Measurements from ENCODE around the gene TCEA3.

The TCEA3 gene

DNA sequence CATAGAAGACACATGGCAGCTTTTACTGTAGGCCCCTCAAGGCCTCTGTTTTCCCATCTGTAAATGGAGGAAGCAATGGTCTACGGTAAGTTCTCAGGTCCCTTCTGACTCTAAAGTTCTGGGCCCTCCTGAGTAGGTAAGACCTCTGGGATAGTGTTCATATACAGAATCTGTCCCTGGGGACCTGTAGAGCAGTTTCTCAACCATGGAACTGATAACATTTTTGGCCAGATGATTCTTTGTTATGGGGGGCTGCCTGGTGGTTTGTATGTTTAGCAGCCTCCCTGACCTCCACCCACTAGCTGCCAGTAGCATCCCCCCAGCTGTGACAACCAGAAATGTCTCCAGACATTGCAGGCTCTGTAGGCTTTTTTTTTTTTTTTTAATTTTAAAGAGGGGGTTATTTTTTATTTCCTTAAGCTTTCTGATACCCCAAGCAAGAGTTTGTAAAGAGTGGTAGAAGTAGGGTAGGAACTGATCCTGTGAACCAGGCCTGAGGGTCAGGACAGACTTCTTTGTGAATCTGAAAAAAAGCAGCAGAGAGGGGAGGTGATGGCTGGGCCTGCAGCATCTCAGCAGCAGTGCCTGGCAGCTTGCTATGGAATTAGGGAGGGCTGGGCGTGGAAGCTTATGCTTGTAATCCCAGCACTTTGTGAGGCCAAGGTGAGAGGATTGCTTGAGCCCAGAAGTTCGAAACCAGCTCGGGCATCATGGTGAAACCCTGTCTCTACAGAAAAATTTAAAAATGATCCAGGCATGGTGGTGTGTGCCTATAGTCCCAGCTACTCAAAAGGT lies 20.2 kb upstream of the TCEA3 start:
- no peak for DNase-seq

DNA sequence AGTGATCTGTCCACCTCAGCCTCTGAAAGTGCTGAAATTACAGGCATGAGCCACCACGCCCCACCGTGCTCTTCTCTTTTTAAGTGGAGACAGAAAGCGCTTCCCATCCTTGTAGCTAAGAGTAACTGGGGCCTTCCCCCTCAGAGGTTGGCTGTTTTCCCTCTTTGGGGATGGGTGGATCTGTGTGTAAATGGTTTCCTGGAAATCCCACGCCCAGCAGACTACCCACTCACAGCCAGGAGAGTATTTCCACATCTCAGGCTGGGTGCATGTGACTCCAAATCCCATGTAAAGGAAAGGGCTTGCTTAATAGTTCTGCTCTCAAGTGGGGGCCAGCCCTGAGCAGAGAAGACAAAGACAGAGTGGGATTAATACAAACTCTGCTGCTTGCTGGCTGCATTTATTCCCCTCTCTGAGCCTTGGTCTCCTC lies 19.6 kb upstream of the TCEA3 start:
- no peak for DNase-seq

DNA sequence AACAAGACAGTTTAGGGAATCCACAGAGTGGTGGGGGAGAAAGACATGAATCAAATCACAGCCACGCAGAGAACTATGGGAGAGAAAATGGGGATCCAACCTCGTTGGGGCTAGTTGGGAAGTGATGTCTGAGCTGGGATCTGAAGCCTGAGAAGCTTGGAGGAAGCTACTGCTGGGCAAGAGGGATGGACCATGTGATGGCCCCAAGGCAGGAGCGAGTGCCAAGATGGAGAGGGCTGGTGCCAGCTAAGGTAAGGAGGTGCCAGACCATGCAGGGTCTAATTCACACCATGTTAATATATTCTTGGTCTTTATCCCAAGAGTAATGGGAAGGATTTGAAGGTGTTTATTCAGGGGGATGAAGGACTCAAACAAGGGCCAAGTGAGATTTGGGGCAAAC lies 18.2 kb upstream of the TCEA3 start:
- DNase-seq = no peak

DNA sequence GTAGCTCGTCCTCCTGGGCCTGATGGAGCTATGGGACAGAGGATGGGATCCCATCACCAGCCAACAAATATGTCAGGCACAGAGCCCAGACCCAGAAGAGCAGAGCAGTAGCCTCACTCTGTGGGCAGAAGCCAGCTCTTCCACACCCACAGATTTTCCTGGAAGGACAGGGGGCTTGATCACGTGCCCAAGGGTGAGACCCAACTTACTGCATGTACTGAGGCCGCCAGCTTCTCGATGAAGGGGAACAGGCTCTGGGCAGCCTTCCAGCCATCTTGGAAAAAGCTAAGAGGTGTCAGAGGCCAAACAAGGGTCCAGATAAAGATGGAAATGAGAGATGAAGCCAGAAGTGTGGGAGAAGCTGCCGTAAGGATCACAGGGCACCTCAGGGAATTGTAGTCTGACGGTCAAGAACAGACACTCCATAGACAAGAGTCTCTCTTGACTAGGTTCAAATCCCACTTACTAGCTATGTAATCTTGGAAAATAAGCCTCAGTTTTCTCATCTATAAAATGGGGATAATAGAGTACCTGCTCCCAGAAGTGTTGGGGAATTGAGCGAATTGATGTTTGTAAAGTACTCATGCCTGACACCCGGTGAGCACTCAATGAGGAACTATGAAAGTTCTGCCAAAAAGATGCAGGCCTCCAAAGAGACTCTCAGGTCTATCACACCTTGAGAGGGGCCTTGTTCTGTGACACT lies 17.0 kb upstream of the TCEA3 start:
- no peak for DNase-seq

DNA sequence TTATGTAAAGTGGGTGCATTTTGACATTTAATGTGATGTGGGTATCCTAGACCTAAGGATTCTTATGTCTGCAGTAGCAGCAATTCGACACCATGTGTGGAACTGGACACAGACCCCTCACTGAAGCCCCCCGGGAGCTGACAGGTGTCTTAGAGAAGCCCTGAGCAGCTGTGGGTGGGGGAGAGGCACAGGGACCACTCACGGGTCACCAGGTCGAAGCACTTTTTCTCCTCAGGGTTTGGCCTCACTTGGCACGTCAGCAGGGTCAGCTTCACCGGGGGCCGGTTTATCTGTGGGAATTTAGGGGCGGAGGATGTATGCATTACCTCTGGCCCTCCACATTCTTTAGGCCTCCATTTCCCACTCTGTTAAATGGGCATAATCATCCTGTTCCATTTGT lies 14.0 kb upstream of the TCEA3 start:
- DNase-seq = no peak

- DNase-seq = no peak
Observed at GRCh38 chr1:23437355-23437664, 12.8 kb upstream of the TCEA3 start.

GRCh38 chr1:23436520-23437354 lies 12.2 kb upstream of the TCEA3 start:
- no peak for DNase-seq

- DNase-seq = no peak
Observed at GRCh38 chr1:23434260-23434775, 9.8 kb upstream of the TCEA3 start.

DNA sequence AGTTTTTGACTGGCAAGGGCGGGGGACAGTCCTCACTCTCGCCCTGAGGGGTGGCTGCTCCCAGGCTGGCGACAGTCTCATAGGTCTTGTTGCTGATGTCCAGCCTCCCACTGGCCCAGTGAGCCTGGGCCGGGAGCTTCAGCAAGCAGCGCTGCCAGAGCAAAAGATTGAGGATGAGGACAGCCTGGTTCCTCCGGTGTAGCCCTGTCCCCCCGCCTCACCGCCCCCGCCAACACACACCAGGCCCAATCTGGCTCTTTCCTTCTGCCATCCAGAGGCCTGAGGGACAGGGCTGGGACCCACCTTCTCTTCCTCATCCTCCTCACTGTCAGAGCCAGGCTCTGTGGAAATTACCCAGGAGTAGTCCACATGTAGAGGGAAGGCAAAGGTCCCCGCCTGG lies 8.6 kb upstream of the TCEA3 start:
- no peak for DNase-seq

DNA sequence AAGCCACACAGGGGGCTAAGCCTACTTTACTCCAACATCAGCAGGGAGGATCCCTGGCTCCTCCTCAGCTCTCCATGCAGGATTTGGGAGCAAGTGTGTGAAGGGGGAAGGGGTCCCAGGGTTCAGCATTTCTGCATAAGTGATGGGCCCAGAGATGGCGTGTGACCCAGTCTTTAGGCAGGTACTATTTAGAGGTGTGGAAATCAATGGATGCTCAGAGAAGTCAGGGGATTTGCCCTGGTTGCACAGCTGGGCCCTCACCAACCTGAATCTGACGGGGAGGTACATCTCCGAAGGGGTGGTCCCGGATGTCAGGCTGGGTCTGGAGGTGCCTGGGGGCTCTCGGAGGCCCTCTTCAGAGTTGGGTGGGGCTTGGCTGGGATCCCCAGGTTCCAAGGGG lies 6.9 kb upstream of the TCEA3 start:
- no peak for DNase-seq

DNA sequence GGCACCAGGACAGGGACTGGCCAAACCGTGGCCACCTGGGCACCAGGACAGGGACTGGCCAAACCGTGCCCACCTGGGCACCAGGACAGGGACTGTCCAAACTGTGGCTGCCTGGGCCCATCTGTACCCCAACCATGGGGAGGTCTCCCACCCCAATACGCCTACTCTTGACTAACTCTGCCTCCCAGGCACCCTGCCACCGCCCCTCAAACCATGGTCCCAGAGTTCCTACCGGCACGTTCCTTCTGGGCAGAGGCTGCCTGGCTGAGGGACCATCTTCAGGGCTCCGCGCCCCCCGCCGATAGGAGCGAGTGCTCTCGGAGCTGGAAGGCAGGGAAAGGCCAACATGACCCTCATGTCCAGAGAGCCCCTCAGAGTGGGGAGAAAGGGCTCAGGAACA lies 6.3 kb upstream of the TCEA3 start:
- DNase-seq = no peak

GRCh38 chr1:23428136-23428905 lies 3.8 kb upstream of the TCEA3 start:
- DNase-seq = no peak

GRCh38 chr1:23427550-23427949 lies 3.0 kb upstream of the TCEA3 start:
- no peak for DNase-seq

DNA sequence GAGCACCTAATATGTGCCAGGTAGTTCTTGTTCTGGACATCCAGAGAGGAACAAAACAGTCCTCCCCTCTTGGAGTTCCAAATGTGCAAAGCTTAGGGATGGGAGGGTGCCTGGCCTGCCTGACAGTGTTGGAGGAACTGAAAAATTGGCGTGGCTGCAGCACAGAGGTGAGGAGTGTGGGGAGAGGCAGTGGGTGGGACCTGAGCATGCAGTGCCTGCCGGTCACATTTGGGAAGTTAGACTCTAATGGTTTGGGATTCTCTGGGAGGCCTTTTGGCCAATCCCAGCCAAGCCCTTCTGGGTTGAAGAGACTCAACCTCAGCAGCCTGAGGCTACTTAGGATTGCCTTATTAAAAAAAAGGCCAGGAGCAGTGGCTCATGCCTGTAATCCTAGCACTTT lies 2.3 kb upstream of the TCEA3 start:
- DNase-seq = no peak

- DNase-seq = no peak
Observed at GRCh38 chr1:23425193-23425494, 596 bp upstream of the TCEA3 start.

GRCh38 chr1:23423415-23424292 lies 894 bp downstream of the TCEA3 start:
- no peak for DNase-seq

DNA sequence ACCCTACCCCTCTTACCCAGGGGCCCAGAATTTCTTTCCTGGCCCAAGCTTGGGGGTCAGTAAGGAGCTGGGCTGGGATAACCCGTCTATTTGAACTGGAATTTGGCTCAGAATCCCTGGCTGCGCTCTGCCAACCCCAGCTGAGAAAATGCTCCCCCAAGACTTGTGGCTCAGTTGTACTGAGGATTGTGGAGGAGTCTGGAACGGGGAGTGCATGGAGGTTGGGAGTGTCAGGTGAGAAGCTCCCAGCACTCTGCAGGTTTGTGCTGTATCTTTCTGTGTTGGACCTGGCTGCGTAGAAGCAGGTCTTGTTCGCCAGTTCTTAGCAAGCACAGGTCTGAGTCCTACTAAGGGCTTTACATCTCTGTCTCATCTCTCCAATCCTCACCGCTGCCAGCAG lies 1.6 kb downstream of the TCEA3 start:
- DNase-seq = no peak

DNA sequence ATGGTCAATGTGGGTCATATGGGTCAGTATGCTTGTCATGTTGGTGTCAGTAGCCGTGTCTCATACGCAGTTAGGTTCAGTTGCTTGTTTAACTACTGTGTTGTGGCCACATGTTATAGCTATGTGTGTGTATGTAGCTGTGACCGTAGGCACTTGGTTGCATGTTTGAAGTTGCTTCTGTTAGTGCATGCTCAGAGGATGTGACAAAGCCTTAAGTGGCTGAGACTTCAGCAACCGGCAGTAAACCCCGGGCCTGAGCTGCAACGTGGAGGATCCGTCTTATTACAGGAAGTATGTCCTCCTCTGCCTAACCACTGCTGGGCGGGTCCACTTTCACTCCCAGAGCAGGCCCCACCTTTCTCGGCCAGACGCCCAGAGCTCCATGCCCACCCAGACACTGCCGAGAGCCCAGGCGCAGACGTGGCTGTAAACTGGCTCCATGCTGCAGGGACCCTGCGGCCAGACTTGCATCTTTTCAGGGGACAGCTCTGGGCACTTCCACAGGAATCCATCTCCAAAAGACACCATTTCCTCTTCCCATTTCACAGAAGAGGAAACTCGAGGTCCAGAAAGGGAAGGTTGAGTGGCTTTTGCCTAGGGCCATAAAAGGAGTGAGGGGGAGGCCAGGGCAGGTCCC lies 2.2 kb downstream of the TCEA3 start:
- no peak for DNase-seq

- no peak for DNase-seq
Observed at GRCh38 chr1:23421753-23422240, 2.8 kb downstream of the TCEA3 start.

DNA sequence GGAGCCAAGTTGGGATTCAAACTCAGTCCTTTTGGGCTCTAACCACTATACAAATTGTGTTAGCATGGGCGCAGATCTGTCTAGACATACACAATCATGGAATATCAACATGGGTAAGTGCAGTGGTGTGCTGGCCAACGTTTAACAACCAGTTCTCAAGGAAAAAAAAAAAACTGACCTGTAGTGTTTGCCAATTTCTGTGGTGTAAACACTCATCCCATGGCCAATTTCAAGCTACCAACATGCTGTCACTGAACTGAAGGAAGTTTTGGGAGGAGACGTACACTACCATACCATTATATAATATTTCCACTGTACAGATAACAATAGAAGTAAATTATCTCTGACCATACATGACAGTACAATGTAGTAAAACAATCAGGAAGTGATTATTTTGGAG lies 3.2 kb downstream of the TCEA3 start:
- DNase-seq = no peak

- no peak for DNase-seq
Observed at GRCh38 chr1:23420778-23421177, 3.8 kb downstream of the TCEA3 start.
